HG03280 (cell line): ENCODE data around the gene PGLYRP1.

Experiments
- ATAC-seq: cut with Tn5 transposase; IDR thresholded peaks from one replicate; pipeline ENCODE4 v1.9.1; 2021; ENCODE audit warnings: mild to moderate bottlenecking, moderate library complexity; ENCODE audit not compliant: unreplicated experiment

PGLYRP1 gene

GRCh38 chr19:46022431-46023310, at the start of gene PGLYRP1:
PGLYRP1 (minus strand) TSS chr19:46023053; CDS start chr19:46023021, 32 bp downstream.
- ATAC-seq, result no peak

- ATAC-seq, result no peak
Observed at GRCh38 chr19:46069806-46070341, 47.0 kb upstream of the PGLYRP1 start.

GRCh38 chr19:46068345-46069258, 45.7 kb upstream of the PGLYRP1 start:
- ATAC-seq, result no peak

- ATAC-seq, result no peak
Observed at GRCh38 chr19:46067691-46068090, 44.8 kb upstream of the PGLYRP1 start.

- ATAC-seq, result no peak
Observed at GRCh38 chr19:46066471-46066870, 43.6 kb upstream of the PGLYRP1 start.

- no peak for ATAC-seq
Observed at GRCh38 chr19:46065486-46066071, 42.7 kb upstream of the PGLYRP1 start.

GRCh38 chr19:46063201-46063600, 40.3 kb upstream of the PGLYRP1 start:
- ATAC-seq, result no peak

GRCh38 chr19:46060012-46060411, 37.2 kb upstream of the PGLYRP1 start:
- ATAC-seq, result no peak

GRCh38 chr19:46058778-46059177, 35.9 kb upstream of the PGLYRP1 start:
- no peak for ATAC-seq

GRCh38 chr19:46056536-46056935, 33.7 kb upstream of the PGLYRP1 start:
- no peak for ATAC-seq

- ATAC-seq, result no peak
Observed at GRCh38 chr19:46052896-46053295, 30.0 kb upstream of the PGLYRP1 start.

- no peak for ATAC-seq
Observed at GRCh38 chr19:46049597-46049996, 26.7 kb upstream of the PGLYRP1 start.

GRCh38 chr19:46043519-46043918, 20.7 kb upstream of the PGLYRP1 start:
- no peak for ATAC-seq

- no peak for ATAC-seq
Observed at GRCh38 chr19:46042252-46042883, 19.5 kb upstream of the PGLYRP1 start.

GRCh38 chr19:46040952-46041500, 18.2 kb upstream of the PGLYRP1 start, which contains the start of gene IGFL4:
IGFL4 (minus strand) TSS chr19:46041002; CDS start chr19:46040962, 40 bp downstream.
- ATAC-seq, result no peak

- ATAC-seq, result no peak
Observed at GRCh38 chr19:46040125-46040524, 17.3 kb upstream of the PGLYRP1 start.

GRCh38 chr19:46036744-46037128, 13.9 kb upstream of the PGLYRP1 start:
- ATAC-seq, result no peak

- no peak for ATAC-seq
Observed at GRCh38 chr19:46035986-46036743, 13.3 kb upstream of the PGLYRP1 start.

GRCh38 chr19:46035546-46035945, 12.7 kb upstream of the PGLYRP1 start:
- ATAC-seq, result no peak
